GM21447 (cell line): ENCODE measurements around the gene TEX44.

ENCODE experiments used
- ATAC-seq: cut with Tn5 transposase; IDR thresholded peaks from one replicate; pipeline ENCODE4 v1.9.1; 2021; ENCODE audit not compliant: unreplicated experiment

Gene TEX44

GRCh38 chr2:231632559-231633142, 40.0 kb downstream of the TEX44 start:
- no peak for ATAC-seq

GRCh38 chr2:231633241-231633976, 40.7 kb downstream of the TEX44 start:
- no peak for ATAC-seq

- ATAC-seq, result no peak
Measured at GRCh38 chr2:231634412-231634811, 41.7 kb downstream of the TEX44 start.

GRCh38 chr2:231634951-231635875, 42.5 kb downstream of the TEX44 start:
- ATAC-seq, result no peak

GRCh38 chr2:231640241-231640640, 47.6 kb downstream of the TEX44 start:
- ATAC-seq, result no peak

- ATAC-seq, result no peak
Measured at GRCh38 chr2:231640641-231641111, 48.0 kb downstream of the TEX44 start.

GRCh38 chr2:231642631-231643494, 50.2 kb downstream of the TEX44 start:
- ATAC-seq, result peak; percentile 72

- ATAC-seq, result no peak
Measured at GRCh38 chr2:231643495-231643888, 50.8 kb downstream of the TEX44 start.
